ENCODE results near the gene ANKAR. TPM values are rescaled to one million over a fixed set of nuclear protein-coding genes. Genes with fewer than 3 reads are reported as not detected.

Gene ANKAR
- total RNA-seq, 1 experiment from 2014 or later: 3.5 TPM

GRCh38 chr2:189679226-189679625, 4.8 kb downstream of the ANKAR start:
- DNase-seq: no peak
- no peaks in the 10 kb centered on the region for H3K9me3 ChIP-seq (ENCODE audit: low read length)
- H3K4me3 ChIP-seq (ENCODE audit: low read length): no peak overlapping the region
- H3K4me2 ChIP-seq (ENCODE audit: low read length): no peak overlapping the region
- H3K36me3 ChIP-seq (ENCODE audit: low read depth, low read length): no peaks in the 10 kb centered on the region; the same call in 1 of the 2 replicates
- no peaks in the 10 kb centered on the region for H3F3A ChIP-seq (ENCODE audit: low read length, unreplicated experiment)
- no peak overlapping the region for H3K27ac ChIP-seq (ENCODE audit: low read length)
- H3K27me3 ChIP-seq (ENCODE audit: low read length): no peaks in the 10 kb centered on the region
- intact Hi-C loops (cut with micrococcal nuclease): no loop called here
- no peaks in the 10 kb centered on the region for H4K20me1 ChIP-seq (ENCODE audit: low read length)
- peaks cover 5% of the 10 kb centered on the region; the same call in 1 of the 2 replicates for H3K4me1 ChIP-seq (ENCODE audit: insufficient read depth, low read length)
- H3K9ac ChIP-seq (ENCODE audit: low read length): no peak overlapping the region
- POLR2A ChIA-PET (ENCODE audit: unreplicated experiment): no interaction called here
- no peak for ATAC-seq
- TF ChIP-seq EZH2 (IDR thresholded peaks at IDR 0.05; ENCODE audit: low read length, unreplicated experiment) (no peak), EZH2phosphoT487 (IDR thresholded peaks at IDR 0.05; ENCODE audit: borderline replicate concordance, low read length) (no peak), CTCF (conservative IDR thresholded peaks at IDR 0.05; ENCODE audit: low read depth, low read length) (no peak)
- H3K79me2 ChIP-seq (ENCODE audit: low read length): no peaks in the 10 kb centered on the region
- H3K9me2 ChIP-seq (replicated peaks; ENCODE audit: low read length): no peaks in the 10 kb centered on the region
- H2AFZ ChIP-seq (ENCODE audit: low read length): no peak overlapping the region
- no TSS peak for BruUV-seq (replicated peaks)
- CTCF ChIA-PET: no interaction called here

- Histone ChIP-seq H3K9ac (ENCODE audit: low read length) (no peak overlapping the region), H3K9me2 (replicated peaks; ENCODE audit: low read length) (no peaks in the 10 kb centered on the region), H3K27ac (ENCODE audit: low read length) (no peak overlapping the region), H3K4me3 (ENCODE audit: low read length) (no peak overlapping the region), H3K79me2 (ENCODE audit: low read length) (no peaks in the 10 kb centered on the region), H3K27me3 (ENCODE audit: low read length) (no peaks in the 10 kb centered on the region), H3K4me2 (ENCODE audit: low read length) (no peak overlapping the region), H3K9me3 (ENCODE audit: low read length) (no peaks in the 10 kb centered on the region), H3K36me3 (ENCODE audit: low read depth, low read length) (no peaks in the 10 kb centered on the region; the same call in 1 of the 2 replicates), H3F3A (ENCODE audit: low read length, unreplicated experiment) (no peaks in the 10 kb centered on the region), H3K4me1 (ENCODE audit: insufficient read depth, low read length) (peaks cover 10% of the 10 kb centered on the region; the same call in 1 of the 2 replicates), H4K20me1 (ENCODE audit: low read length) (no peaks in the 10 kb centered on the region), H2AFZ (ENCODE audit: low read length) (no peak overlapping the region)
- no TSS peak for BruUV-seq (replicated peaks)
- ChIA-PET POLR2A (ENCODE audit: unreplicated experiment) (no interaction called here), CTCF (no interaction called here)
- ATAC-seq (no peak), DNase-seq (no peak)
- TF ChIP-seq EZH2 (IDR thresholded peaks at IDR 0.05; ENCODE audit: low read length, unreplicated experiment) (no peak), CTCF (conservative IDR thresholded peaks at IDR 0.05; ENCODE audit: low read depth, low read length) (no peak), EZH2phosphoT487 (IDR thresholded peaks at IDR 0.05; ENCODE audit: borderline replicate concordance, low read length) (no peak)
- intact Hi-C loops (cut with micrococcal nuclease): no loop called here
Measured at GRCh38 chr2:189681203-189681602, 6.7 kb downstream of the ANKAR start.

GRCh38 chr2:189681903-189682302, 7.4 kb downstream of the ANKAR start:
- intact Hi-C loops (cut with micrococcal nuclease): no loop called here

More at GRCh38 chr2:189681903-189682302, 7.4 kb downstream of the ANKAR start:
- H3F3A ChIP-seq (ENCODE audit: low read length, unreplicated experiment): no peaks in the 10 kb centered on the region
- TF ChIP-seq EZH2 (IDR thresholded peaks at IDR 0.05; ENCODE audit: low read length, unreplicated experiment) (no peak), CTCF (conservative IDR thresholded peaks at IDR 0.05; ENCODE audit: low read depth, low read length) (no peak), EZH2phosphoT487 (IDR thresholded peaks at IDR 0.05; ENCODE audit: borderline replicate concordance, low read length) (no peak)
- H2AFZ ChIP-seq (ENCODE audit: low read length): no peak overlapping the region
- H3K4me1 ChIP-seq (ENCODE audit: insufficient read depth, low read length): peaks cover 11% of the 10 kb centered on the region; the same call in 1 of the 2 replicates
- H3K27ac ChIP-seq (ENCODE audit: low read length): no peak overlapping the region
- no peak overlapping the region for H3K9ac ChIP-seq (ENCODE audit: low read length)
- no peaks in the 10 kb centered on the region for H3K27me3 ChIP-seq (ENCODE audit: low read length)
- CTCF ChIA-PET: no interaction called here
- POLR2A ChIA-PET (ENCODE audit: unreplicated experiment): no interaction called here
- no TSS peak for BruUV-seq (replicated peaks)
- no peaks in the 10 kb centered on the region for H3K9me2 ChIP-seq (replicated peaks; ENCODE audit: low read length)
- no peaks in the 10 kb centered on the region for H4K20me1 ChIP-seq (ENCODE audit: low read length)
- H3K36me3 ChIP-seq (ENCODE audit: low read depth, low read length): no peaks in the 10 kb centered on the region; the same call in 1 of the 2 replicates
- H3K79me2 ChIP-seq (ENCODE audit: low read length): no peaks in the 10 kb centered on the region
- DNase-seq (no peak), ATAC-seq (no peak)
- H3K4me2 ChIP-seq (ENCODE audit: low read length): no peak overlapping the region
- no peaks in the 10 kb centered on the region for H3K9me3 ChIP-seq (ENCODE audit: low read length)
- H3K4me3 ChIP-seq (ENCODE audit: low read length): no peak overlapping the region
